ENCODE data around the gene HLTF.

The HLTF gene

DNA sequence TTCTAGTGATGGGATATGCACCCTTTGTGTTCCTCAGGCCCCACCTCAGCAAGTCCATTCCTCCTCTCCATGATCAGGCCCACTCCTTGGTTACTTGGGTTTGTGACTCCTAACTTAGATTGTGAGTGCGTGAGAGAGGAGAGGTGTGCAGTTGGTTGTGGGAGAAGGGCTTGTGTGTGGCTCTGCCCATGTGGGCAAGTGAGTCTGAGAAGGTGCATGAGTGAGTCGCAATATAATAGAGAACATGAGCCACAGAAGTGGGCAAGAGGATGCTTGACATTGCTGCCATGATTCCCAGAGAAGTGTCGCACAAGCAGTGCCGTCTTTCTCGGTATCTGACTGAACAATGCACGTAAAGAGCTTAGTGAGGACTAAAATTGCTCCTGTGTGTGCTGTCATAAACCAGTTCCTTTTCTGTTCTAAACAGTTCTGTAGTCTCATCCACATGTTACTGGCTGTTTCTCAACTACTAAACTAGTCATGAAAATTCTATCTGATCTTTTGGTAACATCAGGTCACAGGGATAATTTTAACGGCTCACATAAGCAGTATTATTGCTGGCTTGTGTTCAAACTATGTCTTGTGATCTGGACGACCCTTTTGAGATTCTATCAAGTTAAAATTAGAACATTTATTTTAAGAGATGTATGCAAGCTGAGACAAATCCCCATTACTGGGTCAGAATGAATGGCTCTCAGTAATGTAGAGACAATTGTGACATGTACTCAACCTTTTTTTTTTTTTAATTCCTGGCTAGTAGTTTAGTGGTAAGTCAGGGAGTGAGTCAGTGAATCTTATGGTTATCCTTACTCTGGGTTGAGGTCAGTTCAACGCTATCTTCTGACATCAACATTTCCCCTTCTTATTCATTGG, 69.4 kb downstream of the HLTF start:
- no peak for DNase-seq (ENCODE audit: low read depth in 2 of 2)

DNA sequence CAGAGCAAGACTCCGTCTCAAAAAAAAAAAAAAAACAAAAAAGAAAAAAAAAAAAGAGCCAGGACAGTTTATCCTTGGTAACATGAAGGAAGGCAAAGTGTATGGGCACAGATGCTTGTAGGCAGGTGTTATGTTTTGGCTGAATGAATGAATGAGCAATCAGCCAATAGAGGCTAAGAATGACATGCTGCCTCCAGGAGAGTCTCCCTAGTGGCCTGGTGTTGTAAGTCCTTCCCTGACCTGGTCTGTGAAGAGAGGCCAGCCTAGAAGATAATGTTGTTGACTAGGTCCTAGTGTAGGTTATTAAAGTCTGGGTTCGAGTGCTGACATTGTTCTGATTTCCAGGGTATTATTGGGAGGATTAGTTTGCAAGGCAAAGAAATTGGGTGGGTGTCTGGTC, 70.1 kb downstream of the HLTF start:
- DNase-seq (ENCODE audit: low read depth in 2 of 2): no peak

DNA sequence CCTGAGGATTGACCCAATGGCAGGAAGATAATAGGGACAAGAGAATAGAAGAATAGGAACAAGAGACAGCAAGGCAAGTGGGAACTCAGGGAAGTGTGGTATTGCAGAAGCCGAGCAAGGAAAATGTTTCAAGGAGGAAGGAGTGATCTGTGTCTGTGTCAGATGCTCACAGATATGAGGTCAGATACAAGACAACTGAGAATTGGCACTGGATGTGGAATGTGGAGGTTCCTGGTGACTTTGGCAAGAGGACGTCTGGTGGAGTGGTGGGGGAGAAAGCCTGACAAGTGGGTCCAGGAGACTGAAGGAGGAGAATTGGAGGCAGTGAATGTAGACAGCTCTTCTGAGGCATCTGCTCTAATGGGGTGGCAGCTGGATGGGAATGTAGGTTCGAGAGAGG, 70.9 kb downstream of the HLTF start:
- DNase-seq (ENCODE audit: low read depth in 2 of 2): no peak

DNA sequence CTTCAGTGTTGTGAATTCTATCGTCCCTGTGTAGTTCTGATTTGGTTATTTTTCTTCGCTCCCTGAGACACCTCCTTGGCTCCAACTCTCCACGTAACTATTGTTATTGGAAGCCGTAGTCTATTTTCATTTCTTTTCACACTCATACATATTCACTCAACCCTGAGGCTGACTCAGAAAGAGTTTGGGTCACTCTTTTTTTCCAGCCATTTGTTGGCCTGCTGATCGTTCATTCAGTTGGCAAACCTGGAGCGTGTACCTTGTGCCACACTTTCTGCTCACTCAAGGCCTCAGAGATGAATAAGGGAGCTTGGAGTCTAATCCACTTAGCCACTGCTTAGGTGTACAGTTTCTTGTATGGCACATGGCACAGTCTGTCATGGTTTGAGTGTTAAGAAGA, 72.6 kb downstream of the HLTF start:
- no peak for DNase-seq (ENCODE audit: low read depth in 2 of 2)

DNA sequence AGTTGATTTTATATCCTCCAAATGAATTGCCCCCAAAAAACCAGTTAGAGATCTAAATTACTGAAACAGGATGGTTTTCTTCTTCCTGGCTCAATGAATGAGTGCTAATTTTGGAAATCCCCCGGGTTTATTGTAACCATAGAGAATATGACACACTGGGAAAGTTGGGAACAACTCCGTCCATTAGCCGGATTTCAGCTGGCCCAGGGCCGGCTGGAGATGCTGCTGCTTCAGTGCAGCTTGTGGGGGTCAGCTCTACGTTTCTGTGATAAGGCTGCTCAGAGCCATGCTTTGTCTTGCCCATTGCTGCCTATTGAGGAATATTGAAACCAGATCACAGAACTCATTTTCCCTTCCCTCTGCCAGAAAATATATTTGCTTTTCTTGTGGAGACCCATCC, 74.7 kb downstream of the HLTF start:
- DNase-seq (ENCODE audit: low read depth in 2 of 2): no peak

DNA sequence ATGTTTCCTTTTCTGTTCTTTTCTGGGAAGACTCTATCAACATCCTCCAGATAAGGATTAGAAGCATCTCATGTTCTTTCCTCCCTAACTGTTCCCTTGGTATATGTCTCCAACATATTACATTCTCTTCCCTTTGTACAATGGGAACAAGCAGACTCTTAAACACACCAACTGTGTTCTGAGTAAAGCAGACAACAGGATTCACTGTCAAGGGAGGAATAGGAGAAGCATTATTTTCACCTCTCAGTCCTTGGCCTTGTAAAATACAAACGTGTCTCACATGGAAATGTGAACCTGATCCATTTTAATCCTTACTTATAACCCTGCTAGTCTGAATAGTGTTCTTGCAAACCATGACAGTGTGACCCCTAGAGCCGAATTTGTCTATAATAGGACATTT, 75.4 kb downstream of the HLTF start:
- DNase-seq (ENCODE audit: low read depth in 2 of 2): no peak

DNA sequence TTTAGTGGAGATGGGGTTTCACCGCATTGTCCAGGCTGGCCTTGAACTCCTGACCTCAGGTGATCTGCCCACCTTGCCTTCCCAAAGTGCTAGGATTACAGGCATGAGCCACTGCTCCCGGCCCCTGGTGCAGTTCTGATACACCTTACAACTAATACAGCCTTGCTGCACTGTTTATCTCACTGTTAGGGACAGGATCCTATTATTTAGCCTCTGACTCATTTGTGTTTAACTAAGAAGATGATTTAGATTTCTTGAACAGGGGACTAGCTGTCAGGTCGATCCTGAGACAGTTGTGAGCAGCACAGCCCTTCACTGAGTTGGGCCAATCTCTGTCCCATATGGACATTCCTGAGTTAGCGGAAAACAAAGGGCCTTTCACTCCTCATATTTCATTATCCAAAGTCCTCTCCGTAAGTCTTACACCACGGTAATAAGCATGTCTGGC, 75.8 kb downstream of the HLTF start:
- no peak for DNase-seq (ENCODE audit: low read depth in 2 of 2)

DNA sequence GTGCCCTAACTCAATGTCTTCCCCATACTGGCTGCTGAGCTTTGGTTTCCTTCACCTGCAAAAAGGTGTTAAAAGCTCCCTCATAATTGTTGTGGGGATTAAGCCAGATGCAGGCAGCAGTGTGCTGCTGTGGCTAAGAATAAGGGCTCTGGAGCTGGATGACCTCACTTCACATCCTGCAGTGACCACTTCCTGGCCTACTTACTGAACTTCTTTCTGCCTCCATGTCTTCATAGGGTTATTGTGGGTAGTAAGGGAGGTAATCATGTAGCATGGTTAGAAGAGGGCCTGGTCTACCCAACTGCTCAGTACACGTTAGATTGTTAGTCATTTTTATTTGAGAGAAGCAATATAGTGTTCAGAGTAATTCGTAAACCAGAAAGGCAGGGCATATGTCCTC, 76.6 kb downstream of the HLTF start:
- no peak for DNase-seq (ENCODE audit: low read depth in 2 of 2)

DNA sequence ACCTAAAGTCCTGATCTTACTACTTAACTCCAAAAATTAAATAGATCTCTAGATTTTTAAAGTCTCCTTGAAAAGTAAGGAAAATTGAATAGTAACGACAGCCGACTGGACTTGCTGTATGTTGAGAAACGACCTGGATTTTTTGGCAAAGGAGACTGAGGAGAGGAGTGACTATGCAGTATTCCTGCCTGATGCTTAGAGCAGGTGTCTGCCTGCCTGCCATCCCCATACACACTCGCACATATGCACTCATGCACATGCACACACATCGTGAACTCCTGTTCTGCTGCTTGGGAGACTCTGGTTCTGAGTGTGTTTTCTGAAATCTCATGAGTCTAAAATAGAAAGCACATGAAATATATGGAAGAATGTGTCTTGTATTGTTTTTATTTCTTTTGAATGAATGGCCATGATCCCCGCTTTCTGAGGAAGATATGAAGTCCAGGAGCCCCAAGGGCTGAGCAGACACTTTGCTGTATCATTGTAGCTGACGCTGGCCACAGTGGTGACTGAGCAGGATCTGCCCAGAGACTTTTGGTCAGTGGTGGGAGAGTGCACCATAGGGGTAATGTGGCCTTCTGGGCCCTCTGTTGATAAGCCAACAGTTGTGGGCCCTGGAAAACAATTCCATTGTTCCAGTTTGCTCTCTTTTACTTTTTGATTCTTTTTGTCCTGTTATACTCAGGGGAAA, 78.6 kb downstream of the HLTF start:
- no peak for DNase-seq (ENCODE audit: low read depth in 2 of 2)

DNA sequence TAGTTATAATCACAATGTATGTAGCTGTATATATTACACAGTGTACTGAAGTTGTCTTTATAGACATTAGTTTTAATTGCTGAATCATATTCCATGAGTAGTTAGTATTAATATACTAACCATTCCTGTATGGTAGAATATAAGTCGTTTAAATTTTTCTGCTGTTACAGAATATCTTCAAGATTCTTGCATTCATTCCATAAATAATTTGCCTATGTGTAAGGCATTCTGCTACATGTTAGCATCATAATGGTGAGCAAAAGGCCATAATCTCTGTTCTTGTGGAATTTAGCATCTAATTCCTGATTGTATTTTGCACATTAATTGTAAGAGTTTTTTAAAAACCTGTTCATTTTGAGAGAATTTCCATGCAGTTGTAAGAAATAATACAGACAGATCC, 80.9 kb downstream of the HLTF start:
- DNase-seq (ENCODE audit: low read depth in 2 of 2): no peak

DNA sequence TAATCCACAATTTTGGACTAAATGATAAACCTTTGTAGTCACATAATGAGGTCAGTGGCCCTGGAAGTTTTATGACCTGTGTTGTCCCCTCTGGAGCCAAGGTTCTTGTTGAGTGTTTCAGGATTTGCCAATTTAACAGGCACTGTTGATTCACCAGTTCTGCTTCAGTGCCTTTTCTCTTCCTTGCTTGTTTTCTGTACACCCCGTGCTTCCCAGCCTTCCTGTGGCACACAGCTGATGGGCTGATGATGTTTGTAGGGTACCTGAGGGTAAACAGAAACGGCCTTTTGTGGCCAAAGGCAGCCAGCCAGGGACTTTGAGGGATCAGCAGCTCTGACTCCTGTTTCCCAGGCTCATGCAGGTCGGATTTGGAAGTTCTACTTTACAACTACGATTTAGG, 81.7 kb downstream of the HLTF start:
- no peak for DNase-seq (ENCODE audit: low read depth in 2 of 2)

DNA sequence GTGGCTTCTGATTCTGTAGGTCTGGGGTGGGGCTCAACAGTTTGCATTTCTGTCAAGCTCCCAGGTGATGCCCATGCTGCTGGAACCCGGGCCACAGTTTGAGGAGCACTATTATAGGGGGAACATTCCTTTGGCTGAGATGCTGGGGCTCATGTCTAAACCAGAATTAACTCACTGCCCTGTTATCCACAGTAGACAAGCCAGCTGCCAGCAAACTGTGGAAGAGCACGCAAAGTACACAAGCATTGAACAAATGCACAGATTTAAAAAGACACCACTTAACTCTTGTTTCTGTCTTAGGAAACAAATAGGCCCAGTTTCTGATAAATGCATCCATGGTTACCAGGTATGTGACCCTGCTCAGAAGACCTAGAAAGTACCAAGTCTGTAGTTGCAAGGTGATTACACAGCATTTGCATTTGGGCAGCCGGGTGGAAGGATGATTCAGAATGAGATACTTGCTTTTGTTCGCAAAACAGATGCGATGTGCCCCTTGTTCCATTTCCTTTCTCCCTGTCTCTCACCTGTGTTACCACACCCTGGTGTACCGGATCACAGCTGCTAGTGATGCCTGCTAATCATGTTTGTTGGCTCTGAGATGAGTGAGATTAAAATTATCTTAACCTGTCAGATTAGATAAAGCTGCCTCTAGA, 82.6 kb downstream of the HLTF start:
- no peak for DNase-seq (ENCODE audit: low read depth in 2 of 2)

DNA sequence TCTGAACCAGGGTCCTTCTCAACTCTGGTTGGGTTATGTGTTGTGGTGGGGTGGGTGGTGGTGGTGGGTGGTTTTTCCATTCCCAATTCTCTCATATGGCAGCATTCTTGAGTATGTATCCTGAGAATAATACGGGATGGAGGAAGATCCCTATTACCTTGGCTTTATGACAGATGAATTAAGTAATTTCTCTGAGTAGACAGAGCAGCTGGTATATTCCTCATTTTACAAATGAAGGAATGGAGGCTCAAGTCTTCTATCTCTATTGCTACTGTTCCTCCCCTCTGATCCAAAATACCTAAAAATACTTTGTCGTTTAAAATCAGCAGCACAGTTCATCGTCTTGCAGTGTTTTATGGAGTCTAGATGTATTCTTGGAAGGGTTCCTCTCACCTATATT, 84.6 kb downstream of the HLTF start:
- no peak for DNase-seq (ENCODE audit: low read depth in 2 of 2)

DNA sequence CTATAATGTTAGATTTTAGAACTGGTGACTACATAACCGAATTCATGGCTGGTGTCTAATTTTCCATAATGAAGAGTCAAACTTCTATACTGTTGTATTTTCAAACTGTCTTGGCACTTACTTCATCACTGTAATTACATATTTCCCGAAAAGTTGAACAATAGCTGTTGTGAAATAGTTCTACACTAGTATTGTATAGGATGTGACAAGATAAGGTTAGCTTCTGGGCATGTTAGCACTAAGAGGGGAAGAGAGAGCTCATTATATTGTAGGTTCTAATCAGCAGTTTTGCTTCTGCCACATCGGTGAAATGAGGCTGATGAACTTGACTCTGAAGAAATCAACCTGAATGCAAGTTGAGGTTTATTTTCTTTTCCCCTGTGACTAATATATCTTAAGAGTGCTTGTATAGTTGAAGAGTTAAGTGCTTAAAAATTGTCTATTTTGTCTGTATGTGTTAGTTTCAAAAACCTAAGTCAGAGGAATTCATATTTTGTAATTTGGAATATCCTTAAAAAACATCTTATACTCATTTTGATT, 86.1 kb downstream of the HLTF start:
- no peak for DNase-seq (ENCODE audit: low read depth in 2 of 2)

DNA sequence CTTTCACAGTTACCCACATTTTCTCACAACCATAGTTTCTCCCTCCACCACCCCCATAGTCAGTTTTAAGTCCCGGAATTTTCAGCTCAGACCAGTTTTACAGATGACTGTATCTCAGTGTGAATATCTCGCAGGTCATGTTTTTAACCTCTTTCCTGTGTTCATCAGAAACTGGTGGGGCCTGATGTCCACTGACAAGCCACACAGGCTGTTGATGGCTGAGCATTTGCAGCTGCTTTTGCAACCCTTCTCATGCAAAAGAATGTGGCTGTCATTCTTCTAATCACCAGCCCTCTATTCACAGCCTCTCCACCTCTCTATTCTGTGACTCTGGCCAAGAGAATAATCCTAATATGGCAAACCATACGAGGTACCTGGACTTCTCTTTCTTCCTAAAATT, 86.5 kb downstream of the HLTF start:
- DNase-seq (ENCODE audit: low read depth in 2 of 2): no peak

DNA sequence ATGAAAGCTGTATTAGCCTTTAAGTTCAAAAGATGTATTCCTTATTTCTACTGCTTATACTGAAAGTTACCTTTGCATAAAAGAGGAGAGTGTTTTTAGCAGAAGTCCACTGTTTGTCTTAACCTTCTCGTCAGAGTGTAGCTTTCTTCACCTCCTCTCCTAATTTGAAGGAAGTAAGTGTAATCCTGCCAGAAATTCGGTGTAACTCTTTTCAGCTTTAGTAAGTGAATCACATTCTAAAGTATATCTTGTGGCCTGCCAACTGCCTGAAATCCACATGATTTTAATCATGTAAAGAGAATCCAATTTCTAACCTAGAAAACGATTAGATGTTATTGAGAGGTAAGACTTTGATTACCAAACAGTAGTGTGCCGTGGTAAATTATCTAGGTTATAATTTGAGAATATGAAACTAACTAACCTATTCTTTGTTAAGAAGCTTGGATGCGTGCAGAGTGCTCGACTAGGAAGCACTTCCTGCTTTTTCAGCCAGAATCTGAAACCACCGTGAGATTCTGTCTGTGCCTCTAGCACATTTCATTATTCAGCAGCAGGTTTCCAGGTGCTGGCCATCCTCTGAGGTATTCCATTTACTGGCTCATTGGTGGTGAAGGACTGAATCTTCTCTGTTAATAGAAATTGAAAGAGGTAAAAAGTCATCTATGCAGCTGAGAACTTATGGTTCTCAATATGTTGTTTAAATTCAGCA, 87.5 kb downstream of the HLTF start:
- DNase-seq (ENCODE audit: low read depth in 2 of 2): no peak

DNA sequence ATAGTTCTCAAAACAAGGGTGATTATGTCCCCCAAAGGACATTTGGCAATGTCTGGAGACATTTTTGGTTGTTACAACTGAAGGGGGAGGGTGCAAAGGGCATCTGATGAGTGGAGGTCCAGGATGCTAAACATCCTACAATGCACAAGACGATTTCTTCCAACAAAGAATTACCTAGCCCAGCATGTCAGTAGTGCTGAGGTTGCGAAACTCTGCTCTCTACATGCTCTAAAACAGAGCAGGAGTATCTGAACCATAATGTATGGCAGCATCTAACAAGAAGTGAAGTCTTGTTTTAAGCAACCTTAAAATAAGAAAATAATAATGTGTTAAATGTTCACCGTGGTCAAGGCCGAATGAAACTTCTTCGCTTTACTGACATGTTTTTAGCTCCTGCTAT, 88.0 kb downstream of the HLTF start:
- DNase-seq (ENCODE audit: low read depth in 2 of 2): no peak

DNA sequence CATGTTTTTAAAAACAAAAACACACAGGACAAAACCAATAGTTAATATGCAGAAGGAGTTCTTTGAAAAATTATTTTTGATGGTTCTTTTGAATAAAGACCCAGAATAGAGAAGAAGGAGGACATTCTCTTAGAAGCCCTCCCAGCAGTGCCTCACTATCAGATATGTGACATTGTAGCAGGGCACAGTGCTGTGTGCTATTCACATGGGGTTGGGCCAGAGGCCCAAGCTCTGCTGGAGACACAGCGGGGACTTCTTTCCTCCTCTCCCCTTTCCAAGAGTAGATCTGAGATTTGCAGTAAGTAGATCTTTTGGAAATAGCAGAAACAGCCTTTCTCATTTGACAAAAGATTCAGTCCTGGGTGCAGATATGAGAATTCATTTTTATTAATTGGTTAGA, 88.7 kb downstream of the HLTF start:
- no peak for DNase-seq (ENCODE audit: low read depth in 2 of 2)

DNA sequence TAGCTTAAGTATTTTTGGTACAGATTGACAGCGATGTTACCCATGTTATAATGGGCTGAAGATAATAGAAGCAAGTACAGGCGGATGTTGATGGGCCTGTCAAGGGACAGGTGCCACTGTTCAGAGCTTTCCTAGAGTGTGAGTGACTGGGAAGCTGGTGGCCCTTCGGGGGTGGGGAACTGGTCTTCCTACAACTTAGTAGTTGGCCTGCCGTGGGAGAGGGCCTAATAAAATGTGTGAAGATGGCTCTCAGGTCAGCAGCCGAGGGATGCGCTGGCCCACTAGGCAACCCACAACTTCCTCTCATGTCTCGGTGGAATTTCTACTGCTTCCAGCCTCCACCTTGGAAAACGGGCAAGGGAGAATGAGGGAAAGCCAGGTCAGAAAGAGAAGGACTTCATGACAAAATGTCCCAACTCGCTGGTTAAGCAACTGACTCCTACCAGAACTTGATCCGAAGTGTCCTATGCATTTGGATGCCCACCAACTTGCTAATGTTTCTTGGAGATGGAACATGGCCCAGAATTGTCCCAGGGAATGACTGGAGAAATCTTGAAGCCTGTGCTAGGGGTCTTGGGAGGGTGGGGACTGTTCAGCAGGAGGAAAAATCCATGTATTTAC, 93.6 kb downstream of the HLTF start:
- no peak for DNase-seq (ENCODE audit: low read depth in 2 of 2)

DNA sequence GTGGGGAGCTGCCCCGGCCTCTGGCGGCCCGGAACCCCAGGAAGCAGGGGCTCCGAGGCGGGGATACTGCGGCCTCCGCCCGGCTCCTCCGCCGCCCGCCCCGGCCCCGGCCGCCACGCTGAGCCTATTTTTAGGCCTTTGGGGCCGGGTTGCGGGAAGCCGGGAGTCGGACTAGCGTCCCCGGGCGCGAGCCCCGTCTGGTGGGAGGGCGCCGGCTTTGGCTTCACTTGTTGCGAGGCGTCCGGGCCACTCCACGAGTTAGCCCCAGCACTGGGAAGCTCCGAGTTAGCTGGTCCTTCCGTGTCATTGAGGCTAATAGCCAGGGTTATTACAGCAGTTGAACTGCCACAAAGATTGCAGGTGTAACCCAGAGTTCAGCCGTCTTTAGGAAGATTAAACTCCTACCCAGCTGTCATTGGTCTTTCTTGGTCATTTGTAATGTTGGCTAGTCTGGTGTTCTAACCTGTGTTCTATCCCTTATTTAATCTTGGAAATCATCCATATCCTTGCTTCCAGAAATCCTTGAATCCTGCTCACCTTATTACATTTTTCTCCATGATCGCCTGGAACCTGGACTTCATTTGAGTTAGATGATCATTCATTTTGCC, 94.2 kb downstream of the HLTF start:
- DNase-seq (ENCODE audit: low read depth in 2 of 2): peak; percentile 5 to 19
